Measurements from ENCODE around the gene SKAP1.

- no peak for TF ChIP-seq POLR2AphosphoS5 (IDR thresholded peaks at IDR 0.05; ENCODE audit: borderline replicate concordance, low read depth, low read length)
- no peak for TF ChIP-seq EZH2 (IDR thresholded peaks at IDR 0.05)
Measured at GRCh38 chr17:48181653-48182052, 248.4 kb downstream of the SKAP1 start.

Measured in SK-N-MC (cell line).